ENCODE data around the gene LHPP.

The LHPP gene

DNA sequence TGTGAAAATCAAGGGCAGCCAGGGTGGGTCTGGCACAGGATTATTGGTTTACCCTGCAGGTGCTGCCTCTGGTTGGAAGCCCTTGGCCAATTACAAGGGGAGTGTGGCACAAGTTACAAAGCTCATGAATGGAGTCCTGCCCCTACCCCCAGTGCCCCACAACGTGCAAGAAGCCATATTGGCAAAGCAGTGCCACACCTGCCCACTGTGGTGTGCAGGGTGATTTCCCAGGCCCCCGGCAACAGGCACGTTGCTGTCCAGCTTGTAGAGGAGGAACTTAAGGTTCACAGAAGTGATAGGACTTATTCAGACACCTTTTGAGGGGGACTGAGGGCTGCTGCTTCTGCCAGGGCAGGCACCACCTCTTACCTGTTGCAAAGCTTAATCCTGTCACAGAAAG, 11.4 kb downstream of the LHPP start:
- DNase-seq = no peak

GRCh38 chr10:124474514-124475070, 13.0 kb downstream of the LHPP start:
- no peak for DNase-seq

DNA sequence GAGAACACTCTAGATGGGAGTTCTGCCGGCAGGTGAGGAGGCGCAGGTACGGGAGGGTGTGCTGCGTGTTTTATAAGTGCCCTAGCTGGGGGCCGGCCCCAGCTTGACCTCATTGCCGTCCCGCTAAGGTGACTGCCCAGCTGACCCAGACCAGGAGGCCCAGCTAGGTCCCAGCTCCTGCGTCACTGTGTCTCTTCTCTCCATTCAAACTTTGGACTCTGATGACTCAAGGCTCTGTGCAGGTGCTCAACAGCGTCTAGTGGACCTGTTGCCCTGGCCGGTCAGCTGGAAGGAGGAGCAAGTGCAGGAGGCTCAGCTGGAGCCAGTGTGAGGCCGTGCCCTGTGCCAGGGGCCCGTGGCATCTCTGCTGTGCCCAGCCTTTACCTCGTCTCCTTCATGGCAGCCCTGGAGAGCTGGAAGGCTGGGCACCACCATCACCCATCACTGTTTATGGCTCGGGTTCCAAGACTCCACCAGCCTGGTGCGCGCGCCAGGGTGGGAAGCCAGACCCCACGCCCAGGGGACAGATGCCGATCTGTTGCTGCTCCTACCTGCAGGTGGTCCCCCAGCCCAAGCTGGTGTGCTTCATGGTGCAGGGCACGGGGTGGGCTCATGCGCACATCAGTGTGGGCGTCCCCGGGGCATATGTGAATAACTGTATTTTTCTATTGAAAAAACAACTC, 14.6 kb downstream of the LHPP start:
- DNase-seq = no peak

- no peak for DNase-seq
These were observed 16.2 kb downstream of the LHPP start for GRCh38 chr10:124477614-124478363.

- no peak for DNase-seq
These were observed 16.9 kb downstream of the LHPP start for GRCh38 chr10:124478515-124478914.

DNA sequence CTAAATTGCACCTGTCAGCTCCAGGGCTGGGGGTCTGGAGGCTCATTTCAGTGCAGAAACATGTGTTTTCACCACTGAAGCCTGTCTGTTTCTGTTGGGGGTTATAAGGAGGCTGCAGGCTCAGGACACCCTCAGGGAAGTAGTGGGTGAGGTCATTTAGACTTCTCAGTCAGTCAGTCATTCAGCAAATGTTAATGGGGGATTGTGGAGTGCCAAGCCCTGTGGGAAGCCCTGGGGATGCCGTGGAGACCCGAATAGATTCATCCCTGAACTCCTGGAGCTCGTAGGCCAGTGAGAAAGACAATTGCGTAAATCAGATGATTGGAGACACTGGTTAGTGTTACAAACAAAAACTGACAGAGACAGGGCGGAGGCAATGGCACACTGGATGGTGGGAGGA, 19.2 kb downstream of the LHPP start:
- DNase-seq = no peak

- no peak for DNase-seq
These were observed 20.1 kb downstream of the LHPP start for GRCh38 chr10:124481717-124482116.

- no peak for DNase-seq
These were observed 20.7 kb downstream of the LHPP start for GRCh38 chr10:124482236-124482800.

- no peak for DNase-seq
These were observed 21.3 kb downstream of the LHPP start for GRCh38 chr10:124482876-124483275.

DNA sequence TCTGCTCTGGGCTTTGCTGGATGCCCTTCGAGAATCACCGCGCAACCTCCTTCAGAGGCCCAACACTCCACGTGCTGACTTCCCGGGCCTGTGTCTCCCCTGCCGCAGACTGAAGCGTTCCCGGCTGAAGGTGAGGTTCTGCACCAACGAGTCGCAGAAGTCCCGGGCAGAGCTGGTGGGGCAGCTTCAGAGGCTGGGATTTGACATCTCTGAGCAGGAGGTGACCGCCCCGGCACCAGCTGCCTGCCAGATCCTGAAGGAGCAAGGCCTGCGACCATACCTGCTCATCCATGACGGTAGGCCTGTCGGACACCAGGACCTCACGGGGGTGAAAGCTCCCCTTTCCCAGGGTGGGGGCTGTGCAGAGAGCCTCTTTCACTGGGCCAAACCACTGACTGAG, 22.4 kb downstream of the LHPP start:
- DNase-seq = no peak

DNA sequence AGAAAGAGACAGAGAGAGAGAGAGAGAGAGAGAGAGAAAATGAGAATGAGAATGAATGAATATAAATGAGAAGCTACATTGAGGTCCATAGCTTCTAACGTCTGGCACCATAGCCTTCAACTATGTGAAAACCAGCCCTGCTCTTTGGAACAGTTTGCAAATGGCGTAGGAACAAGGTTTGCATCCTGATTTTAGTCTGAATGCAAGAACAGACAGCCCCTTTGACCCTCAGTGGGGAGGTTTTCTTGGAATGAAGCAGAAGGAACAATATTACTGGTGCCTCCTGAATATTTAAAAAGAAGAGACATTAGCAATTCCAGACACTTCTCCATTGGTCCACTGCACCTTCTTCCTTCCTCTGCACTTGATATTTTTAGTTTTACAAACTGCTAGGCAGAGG, 23.0 kb downstream of the LHPP start:
- no peak for DNase-seq

GRCh38 chr10:124486635-124487034, 25.0 kb downstream of the LHPP start:
- no peak for DNase-seq

DNA sequence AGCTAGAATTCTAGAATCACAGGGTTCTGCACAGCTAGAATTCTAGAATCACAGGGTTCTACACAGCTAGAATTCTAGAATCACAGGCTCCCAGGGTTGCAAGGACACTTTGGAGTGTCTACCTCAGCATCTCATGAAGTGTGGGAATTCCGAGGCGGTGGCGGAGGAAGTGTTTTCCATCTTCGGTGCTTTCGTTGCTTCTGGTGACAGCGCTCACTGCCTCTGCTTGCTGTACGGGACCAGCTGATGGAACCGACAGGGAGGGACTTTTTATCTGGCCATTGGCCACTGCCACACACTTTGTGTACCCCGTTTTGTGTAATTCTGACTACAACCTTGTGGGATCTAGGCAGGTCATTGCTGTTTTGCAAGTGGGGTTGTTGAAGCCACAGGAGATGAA, 29.5 kb downstream of the LHPP start:
- DNase-seq = no peak

- DNase-seq = no peak
These were observed 30.6 kb downstream of the LHPP start for GRCh38 chr10:124492266-124492665.

- DNase-seq = no peak
These were observed 31.7 kb downstream of the LHPP start for GRCh38 chr10:124493214-124493882.

DNA sequence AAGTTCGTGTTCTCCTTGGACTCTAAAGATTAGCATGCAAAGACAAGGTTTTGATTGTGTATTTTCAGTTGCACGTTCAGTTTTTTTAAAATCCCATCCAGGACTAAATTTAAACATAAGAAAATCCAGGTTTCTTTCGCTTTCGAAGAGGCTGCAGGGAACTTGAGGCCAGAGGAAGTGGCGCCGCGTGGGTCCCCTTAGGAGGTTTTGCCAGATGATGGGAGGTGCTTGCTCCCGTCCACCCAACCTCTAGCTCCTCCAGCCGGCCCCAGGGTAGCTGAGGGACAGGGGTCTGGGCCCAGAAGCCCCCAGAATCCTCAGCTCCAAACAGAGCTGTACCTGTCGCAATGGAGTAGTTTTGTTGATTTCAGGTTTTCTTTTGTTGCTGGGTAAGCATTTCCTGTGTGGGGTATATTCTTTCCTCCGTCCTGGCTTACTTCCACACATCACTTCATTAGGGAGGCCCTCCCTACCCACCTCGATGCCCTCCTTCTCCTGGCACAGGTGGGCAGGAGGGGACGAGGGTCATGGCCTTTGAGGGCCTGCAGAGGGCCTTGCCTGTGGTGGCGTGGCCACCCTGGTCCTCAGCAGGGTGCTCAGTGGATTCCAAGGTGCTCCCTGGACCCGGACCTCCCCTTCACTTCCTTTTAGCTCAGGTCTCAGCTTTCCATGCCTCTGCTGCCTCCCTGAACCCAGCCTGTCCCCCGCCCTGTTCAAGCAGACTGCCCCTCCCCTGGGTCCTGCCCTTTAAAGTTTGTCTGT, 32.6 kb downstream of the LHPP start:
- no peak for DNase-seq

- no peak for DNase-seq
These were observed 33.5 kb downstream of the LHPP start for GRCh38 chr10:124495162-124495561.

DNA sequence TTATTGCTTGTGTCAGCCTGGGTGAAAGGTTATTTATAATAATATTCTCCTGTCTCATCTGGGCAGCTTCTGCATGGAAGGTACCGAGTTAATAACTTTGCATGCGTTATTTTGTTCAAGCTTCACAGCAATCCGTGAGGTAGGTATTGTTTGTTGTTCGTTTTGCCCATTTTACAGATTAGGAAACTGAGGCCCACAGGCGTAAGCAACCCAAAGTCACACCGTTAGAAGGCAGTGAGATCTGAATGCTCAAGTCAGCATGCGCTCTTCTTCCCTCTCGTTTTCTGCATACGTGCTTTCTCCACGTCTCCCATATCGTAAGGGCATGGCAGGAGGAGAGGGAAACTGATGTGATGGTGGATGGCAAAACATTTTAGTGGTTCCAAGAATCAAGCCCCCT, 34.1 kb downstream of the LHPP start:
- no peak for DNase-seq

DNA sequence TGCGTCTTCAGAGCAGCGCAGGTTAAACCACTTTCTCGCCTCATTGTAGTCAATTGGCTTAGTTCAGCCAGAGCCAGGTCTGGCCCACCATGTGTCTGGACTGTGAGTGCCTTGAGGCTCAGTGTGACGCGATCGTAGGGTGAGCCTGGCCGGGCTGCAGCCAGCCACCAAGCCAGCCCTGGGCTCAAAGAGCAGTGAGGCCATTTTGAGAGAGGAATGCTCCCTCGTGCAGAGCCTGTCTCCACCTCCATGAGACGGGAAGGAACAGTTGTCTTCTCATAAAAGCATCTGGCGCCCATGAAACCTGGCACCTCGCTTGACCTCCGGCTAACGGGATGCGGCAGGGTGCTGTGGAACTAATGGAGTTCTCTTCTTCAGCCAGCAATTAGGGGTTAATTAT, 34.5 kb downstream of the LHPP start:
- no peak for DNase-seq

- no peak for DNase-seq
These were observed 35.0 kb downstream of the LHPP start for GRCh38 chr10:124496620-124497019.

- no peak for DNase-seq
These were observed 35.7 kb downstream of the LHPP start for GRCh38 chr10:124497196-124497881.

DNA sequence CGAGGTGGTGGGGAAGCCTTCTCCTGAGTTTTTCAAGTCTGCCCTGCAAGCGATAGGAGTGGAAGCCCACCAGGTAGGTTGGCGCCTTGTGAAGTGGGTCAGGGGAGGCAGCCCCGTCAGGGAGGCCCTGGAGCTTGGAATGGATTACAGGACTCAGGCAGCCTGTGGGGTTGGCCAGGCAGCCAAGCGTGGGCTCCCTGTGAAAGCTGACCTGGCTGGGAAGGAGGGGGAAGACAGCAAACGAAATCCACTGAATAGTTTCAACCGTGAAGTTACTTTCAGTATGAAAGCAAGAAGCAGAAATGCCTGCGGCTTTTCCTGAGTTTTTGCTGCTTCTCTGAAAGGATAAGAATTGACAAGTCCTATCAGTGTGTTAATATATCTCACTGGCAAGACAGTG, 36.4 kb downstream of the LHPP start:
- DNase-seq = no peak

Data from activated T-cell treated with anti-CD3 and anti-CD28 coated beads for 4 hours (primary cell).